GM20000 (cell line): ENCODE results near the gene TIGD6.

Experiments
- DNase-seq: peaks from one replicate; pipeline ENCODE4 v3.0.0; 2012; ENCODE audit warnings: low spot score
- TF ChIP-seq, protein P1 (sequence below): IDR thresholded peaks from 2 replicates; pipeline ENCODE4 v1.5.1; 2012; ENCODE audit warnings: mild to moderate bottlenecking, control low read depth; ENCODE audit errors: extremely low read depth, missing control alignments

TIGD6 gene

DNA sequence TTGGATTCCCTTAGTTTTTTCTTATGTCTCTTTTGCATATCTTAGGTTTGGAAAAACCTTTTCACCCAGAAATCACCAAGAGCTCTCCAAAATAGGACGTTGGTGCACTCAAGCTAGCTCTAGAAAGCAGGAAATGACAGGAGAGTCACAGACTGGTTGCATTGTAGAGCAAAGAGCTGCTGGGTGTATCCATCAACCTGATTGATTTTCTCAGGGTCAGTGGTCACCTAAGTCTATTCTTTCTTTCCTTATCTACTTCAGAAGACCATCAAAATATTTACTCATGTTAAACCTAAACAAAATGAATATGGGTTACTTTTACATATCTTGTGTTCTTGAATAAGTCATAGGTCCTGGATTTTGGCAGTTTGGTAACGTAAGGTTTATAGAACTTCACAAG lies 25.0 kb downstream of the TIGD6 start:
- TF ChIP-seq, protein P1, sequence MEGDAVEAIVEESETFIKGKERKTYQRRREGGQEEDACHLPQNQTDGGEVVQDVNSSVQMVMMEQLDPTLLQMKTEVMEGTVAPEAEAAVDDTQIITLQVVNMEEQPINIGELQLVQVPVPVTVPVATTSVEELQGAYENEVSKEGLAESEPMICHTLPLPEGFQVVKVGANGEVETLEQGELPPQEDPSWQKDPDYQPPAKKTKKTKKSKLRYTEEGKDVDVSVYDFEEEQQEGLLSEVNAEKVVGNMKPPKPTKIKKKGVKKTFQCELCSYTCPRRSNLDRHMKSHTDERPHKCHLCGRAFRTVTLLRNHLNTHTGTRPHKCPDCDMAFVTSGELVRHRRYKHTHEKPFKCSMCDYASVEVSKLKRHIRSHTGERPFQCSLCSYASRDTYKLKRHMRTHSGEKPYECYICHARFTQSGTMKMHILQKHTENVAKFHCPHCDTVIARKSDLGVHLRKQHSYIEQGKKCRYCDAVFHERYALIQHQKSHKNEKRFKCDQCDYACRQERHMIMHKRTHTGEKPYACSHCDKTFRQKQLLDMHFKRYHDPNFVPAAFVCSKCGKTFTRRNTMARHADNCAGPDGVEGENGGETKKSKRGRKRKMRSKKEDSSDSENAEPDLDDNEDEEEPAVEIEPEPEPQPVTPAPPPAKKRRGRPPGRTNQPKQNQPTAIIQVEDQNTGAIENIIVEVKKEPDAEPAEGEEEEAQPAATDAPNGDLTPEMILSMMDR, result no peak
- no peak for DNase-seq

DNA sequence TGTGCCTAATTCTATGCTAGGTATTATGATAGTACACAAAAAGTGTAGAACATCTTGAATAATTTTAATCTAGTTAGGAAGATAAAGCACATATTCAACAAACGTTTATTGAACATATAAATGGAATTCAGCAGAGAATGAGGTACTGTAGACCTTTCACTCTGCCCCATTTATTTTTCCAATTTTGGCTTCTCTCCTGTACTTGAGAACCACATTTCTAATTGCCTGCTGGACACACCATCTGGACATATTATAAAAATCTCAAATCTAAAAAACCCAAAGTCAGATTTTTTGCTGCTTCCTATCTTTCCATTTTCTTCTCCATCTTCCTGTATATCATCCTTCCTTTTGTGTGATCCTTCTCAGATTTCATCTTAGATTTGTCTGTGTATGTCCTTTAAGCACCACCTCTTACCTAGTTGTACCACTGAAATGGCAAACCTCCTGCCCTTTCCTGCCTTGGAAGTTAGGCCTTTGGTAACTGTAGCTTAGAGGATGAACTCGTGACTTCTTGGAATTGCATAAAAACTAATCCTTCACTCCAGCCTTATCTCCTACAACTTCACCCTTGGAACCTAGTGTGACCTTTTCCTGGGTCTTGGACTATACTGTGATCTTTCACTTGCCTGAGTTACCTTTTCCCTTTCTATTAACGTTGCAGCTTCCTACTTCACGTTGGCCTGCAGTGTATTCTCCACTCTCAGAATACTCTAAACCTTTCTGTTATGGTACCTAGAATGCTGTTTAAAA lies 31.1 kb downstream of the TIGD6 start:
- TF ChIP-seq, protein P1, result no peak
- no peak for DNase-seq

GRCh38 chr5:149966946-149967345 lies 33.5 kb downstream of the TIGD6 start:
- no peak for DNase-seq
- TF ChIP-seq, protein P1, result no peak

DNA sequence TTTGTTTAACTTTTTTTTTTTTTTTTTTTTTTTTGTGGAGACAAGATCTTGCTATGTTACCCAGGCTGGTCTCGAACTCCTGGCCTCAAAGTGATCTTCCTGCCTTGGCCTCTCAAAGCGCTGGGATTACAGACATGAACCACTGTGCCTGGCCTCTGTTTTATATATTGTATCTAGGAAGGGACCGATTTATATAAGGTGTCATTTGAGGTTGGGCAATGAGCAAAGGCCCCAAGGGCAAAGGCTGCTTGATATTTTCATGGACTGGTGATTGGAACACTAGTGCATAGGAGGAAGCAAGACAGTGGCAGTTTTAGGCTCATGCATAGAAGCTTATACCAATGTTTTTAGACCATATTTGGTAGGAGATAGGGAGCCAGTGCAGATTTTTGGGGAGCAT lies 36.7 kb downstream of the TIGD6 start:
- no peak for DNase-seq
- TF ChIP-seq, protein P1, result no peak

GRCh38 chr5:149962601-149963300 lies 37.7 kb downstream of the TIGD6 start:
- DNase-seq, result no peak
- TF ChIP-seq, protein P1, result no peak

GRCh38 chr5:149961957-149962409 lies 38.5 kb downstream of the TIGD6 start:
- no peak for DNase-seq
- TF ChIP-seq, protein P1, result peak; percentile 20

GRCh38 chr5:149961186-149961685 lies 39.2 kb downstream of the TIGD6 start:
- no peak for DNase-seq
- TF ChIP-seq, protein P1, result no peak
